ENCODE measurements around the gene FCHO1. TPM values are rescaled to one million over a fixed set of nuclear protein-coding genes. Genes with fewer than 3 reads are reported as not detected.

The FCHO1 gene
- total RNA-seq, 2 donors from 2014 or later, result 69.2 to 71.9 TPM

GRCh38 chr19:17724655-17725054, 26.6 kb upstream of the FCHO1 start:
- no peaks in the 10 kb centered on the region for H3K27me3 Mint-ChIP-seq
- peaks cover 5% of the 10 kb centered on the region for H3K36me3 Mint-ChIP-seq (ENCODE audit: low read depth)
- no peak overlapping the region for H3K27ac Mint-ChIP-seq
- no peak overlapping the region for H3K4me3 Mint-ChIP-seq
- DNase-seq, result no peak
- H3K9me3 ChIP-seq (ENCODE audit: control insufficient read depth, low read length, poor library complexity, severe bottlenecking), result no peaks in the 10 kb centered on the region
- peaks cover 26% of the 10 kb centered on the region for H3K4me1 Mint-ChIP-seq
- ATAC-seq, result no peak

DNA sequence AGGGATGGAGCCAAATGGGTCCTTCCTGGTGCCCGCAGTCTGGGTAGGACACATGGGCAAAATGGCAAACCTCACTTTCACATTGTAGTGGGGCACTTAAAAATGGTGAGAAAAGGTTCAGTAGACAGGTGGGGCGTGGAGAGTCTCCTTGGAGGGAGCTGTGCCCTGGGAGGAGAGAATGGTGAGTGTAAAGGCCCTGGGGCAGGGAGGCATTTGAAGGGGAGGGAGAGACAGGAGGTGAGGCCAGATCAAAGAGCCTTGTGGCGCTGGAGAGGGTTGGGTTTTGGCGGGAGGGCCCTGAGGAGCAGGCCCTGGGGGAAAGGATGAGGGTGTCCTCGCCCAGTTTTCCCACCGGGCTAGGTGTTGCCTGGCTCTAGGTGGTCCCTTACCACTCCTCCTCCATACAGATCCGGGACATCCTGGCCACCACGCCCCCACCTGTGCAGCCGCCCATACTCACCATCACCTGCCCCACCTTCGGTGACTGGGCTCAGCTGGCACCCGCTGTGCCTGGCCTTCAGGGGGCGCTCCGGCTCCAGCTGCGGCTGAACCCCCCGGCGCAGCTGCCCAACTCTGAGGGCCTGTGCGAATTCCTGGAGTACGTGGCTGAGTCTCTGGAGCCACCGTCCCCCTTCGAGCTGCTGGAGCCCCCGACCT, 25.7 kb upstream of the FCHO1 start:
- peaks cover 22% of the 10 kb centered on the region for H3K4me1 Mint-ChIP-seq
- H3K4me3 Mint-ChIP-seq, result no peak overlapping the region
- ATAC-seq (no peak), DNase-seq (no peak)
- no peaks in the 10 kb centered on the region for H3K9me3 ChIP-seq (ENCODE audit: control insufficient read depth, low read length, poor library complexity, severe bottlenecking)
- H3K27me3 Mint-ChIP-seq, result no peaks in the 10 kb centered on the region
- H3K36me3 Mint-ChIP-seq (ENCODE audit: low read depth), result peaks cover 5% of the 10 kb centered on the region
- H3K27ac Mint-ChIP-seq, result peak overlapping the region; percentile 78

GRCh38 chr19:17726136-17726741, 25.0 kb upstream of the FCHO1 start:
- no peak overlapping the region for H3K4me3 Mint-ChIP-seq
- no peak overlapping the region for H3K27ac Mint-ChIP-seq
- peaks cover 6% of the 10 kb centered on the region for H3K36me3 Mint-ChIP-seq (ENCODE audit: low read depth)
- peaks cover 17% of the 10 kb centered on the region for H3K4me1 Mint-ChIP-seq
- H3K9me3 ChIP-seq (ENCODE audit: control insufficient read depth, low read length, poor library complexity, severe bottlenecking), result no peaks in the 10 kb centered on the region
- no peak for DNase-seq
- ATAC-seq, result no peak
- no peaks in the 10 kb centered on the region for H3K27me3 Mint-ChIP-seq

- H3K27me3 Mint-ChIP-seq, result no peaks in the 10 kb centered on the region
These were observed 24.1 kb upstream of the FCHO1 start for GRCh38 chr19:17726964-17727773.

GRCh38 chr19:17727843-17728242, 23.4 kb upstream of the FCHO1 start:
- Mint-ChIP-seq H3K4me3 (no peak overlapping the region), H3K27ac (no peak overlapping the region), H3K36me3 (ENCODE audit: low read depth) (peaks cover 6% of the 10 kb centered on the region), H3K4me1 (peaks cover 19% of the 10 kb centered on the region), H3K27me3 (no peaks in the 10 kb centered on the region)
- no peaks in the 10 kb centered on the region for H3K9me3 ChIP-seq (ENCODE audit: control insufficient read depth, low read length, poor library complexity, severe bottlenecking)
- DNase-seq (no peak), ATAC-seq (no peak)

More at GRCh38 chr19:17726964-17727773, 24.1 kb upstream of the FCHO1 start:
- Mint-ChIP-seq H3K27ac (no peak overlapping the region), H3K4me3 (no peak overlapping the region), H3K36me3 (ENCODE audit: low read depth) (peaks cover 6% of the 10 kb centered on the region), H3K4me1 (peaks cover 18% of the 10 kb centered on the region)
- H3K9me3 ChIP-seq (ENCODE audit: control insufficient read depth, low read length, poor library complexity, severe bottlenecking), result no peaks in the 10 kb centered on the region
- ATAC-seq (no peak), DNase-seq (no peak)

- H3K4me3 Mint-ChIP-seq, result no peak overlapping the region
- DNase-seq (no peak), ATAC-seq (no peak)
- no peaks in the 10 kb centered on the region for H3K9me3 ChIP-seq (ENCODE audit: control insufficient read depth, low read length, poor library complexity, severe bottlenecking)
- no peaks in the 10 kb centered on the region for H3K27me3 Mint-ChIP-seq
- no peak overlapping the region for H3K27ac Mint-ChIP-seq
- peaks cover 5% of the 10 kb centered on the region for H3K36me3 Mint-ChIP-seq (ENCODE audit: low read depth)
- peaks cover 24% of the 10 kb centered on the region for H3K4me1 Mint-ChIP-seq
These were observed 18.1 kb upstream of the FCHO1 start for GRCh38 chr19:17733127-17733526.

- H3K27me3 Mint-ChIP-seq, result no peaks in the 10 kb centered on the region
- H3K9me3 ChIP-seq (ENCODE audit: control insufficient read depth, low read length, poor library complexity, severe bottlenecking), result no peaks in the 10 kb centered on the region
- H3K27ac Mint-ChIP-seq, result no peak overlapping the region
- DNase-seq, result no peak
- H3K36me3 Mint-ChIP-seq (ENCODE audit: low read depth), result peaks cover 5% of the 10 kb centered on the region
- peaks cover 22% of the 10 kb centered on the region for H3K4me1 Mint-ChIP-seq
- H3K4me3 Mint-ChIP-seq, result no peak overlapping the region
- no peak for ATAC-seq
These were observed 17.1 kb upstream of the FCHO1 start for GRCh38 chr19:17734146-17734545.

- Mint-ChIP-seq H3K4me1 (peaks cover 18% of the 10 kb centered on the region), H3K27ac (no peak overlapping the region), H3K4me3 (no peak overlapping the region), H3K27me3 (no peaks in the 10 kb centered on the region), H3K36me3 (ENCODE audit: low read depth) (peaks cover 5% of the 10 kb centered on the region)
- DNase-seq, result no peak
- H3K9me3 ChIP-seq (ENCODE audit: control insufficient read depth, low read length, poor library complexity, severe bottlenecking), result no peaks in the 10 kb centered on the region
- ATAC-seq, result no peak
These were observed 15.9 kb upstream of the FCHO1 start for GRCh38 chr19:17735410-17735809.

- H3K27ac Mint-ChIP-seq, result no peak overlapping the region
- ATAC-seq (no peak), DNase-seq (no peak)
- H3K27me3 Mint-ChIP-seq, result no peaks in the 10 kb centered on the region
- peaks cover 11% of the 10 kb centered on the region for H3K4me1 Mint-ChIP-seq
- H3K36me3 Mint-ChIP-seq (ENCODE audit: low read depth), result peaks cover 2% of the 10 kb centered on the region
- H3K9me3 ChIP-seq (ENCODE audit: control insufficient read depth, low read length, poor library complexity, severe bottlenecking), result no peaks in the 10 kb centered on the region
- H3K4me3 Mint-ChIP-seq, result no peak overlapping the region
These were observed 13.6 kb upstream of the FCHO1 start for GRCh38 chr19:17737690-17738153.

DNA sequence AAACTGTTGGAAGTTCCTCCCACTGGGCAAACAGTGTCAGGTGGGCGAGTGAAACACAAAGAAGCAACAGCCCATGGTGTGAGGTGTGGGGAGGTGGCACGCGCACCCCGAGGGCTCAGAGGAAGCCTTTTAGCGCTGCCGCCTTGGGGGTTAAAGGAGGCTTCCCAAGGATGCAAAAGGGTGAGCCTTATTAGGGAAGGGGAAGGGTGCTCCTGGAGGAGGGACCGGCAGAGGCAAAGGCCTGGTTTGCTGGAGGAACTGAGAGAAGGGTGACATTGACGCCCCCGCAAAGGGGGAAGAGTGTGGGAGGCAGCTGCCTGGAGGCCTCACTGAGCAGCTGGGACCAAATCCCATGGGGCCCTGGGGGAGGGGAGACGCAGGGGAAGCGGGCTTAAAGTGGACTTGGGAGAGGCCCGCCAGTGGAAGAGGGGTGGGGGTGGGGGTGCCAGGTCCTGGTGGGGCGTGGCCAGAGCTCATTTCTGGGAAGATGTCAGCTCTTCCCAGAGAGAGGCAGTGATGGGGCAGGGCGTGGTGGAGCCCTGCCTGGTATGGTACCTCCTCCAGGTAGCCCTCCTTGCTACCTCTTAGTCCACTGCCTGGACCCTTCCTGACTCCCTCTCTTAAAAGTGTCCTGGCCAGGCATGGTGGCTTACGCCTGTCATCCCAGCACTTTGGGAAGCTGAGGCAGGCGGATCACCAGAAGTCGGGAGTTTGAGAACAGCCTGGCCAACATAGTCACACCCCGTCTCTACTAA, 12.0 kb upstream of the FCHO1 start:
- no peaks in the 10 kb centered on the region for H3K27me3 Mint-ChIP-seq

GRCh38 chr19:17741456-17741855, 9.8 kb upstream of the FCHO1 start:
- no peaks in the 10 kb centered on the region for H3K27me3 Mint-ChIP-seq
- no peaks in the 10 kb centered on the region for H3K36me3 Mint-ChIP-seq (ENCODE audit: low read depth)
- H3K27ac Mint-ChIP-seq, result peak overlapping the region; percentile 34

More for the DNA sequence above, 12.0 kb upstream of the FCHO1 start:
- Mint-ChIP-seq H3K36me3 (ENCODE audit: low read depth) (no peaks in the 10 kb centered on the region), H3K4me3 (no peak overlapping the region), H3K27ac (no peak overlapping the region), H3K4me1 (peaks cover 8% of the 10 kb centered on the region)
- DNase-seq (no peak), ATAC-seq (no peak)
- H3K9me3 ChIP-seq (ENCODE audit: control insufficient read depth, low read length, poor library complexity, severe bottlenecking), result no peaks in the 10 kb centered on the region

DNA sequence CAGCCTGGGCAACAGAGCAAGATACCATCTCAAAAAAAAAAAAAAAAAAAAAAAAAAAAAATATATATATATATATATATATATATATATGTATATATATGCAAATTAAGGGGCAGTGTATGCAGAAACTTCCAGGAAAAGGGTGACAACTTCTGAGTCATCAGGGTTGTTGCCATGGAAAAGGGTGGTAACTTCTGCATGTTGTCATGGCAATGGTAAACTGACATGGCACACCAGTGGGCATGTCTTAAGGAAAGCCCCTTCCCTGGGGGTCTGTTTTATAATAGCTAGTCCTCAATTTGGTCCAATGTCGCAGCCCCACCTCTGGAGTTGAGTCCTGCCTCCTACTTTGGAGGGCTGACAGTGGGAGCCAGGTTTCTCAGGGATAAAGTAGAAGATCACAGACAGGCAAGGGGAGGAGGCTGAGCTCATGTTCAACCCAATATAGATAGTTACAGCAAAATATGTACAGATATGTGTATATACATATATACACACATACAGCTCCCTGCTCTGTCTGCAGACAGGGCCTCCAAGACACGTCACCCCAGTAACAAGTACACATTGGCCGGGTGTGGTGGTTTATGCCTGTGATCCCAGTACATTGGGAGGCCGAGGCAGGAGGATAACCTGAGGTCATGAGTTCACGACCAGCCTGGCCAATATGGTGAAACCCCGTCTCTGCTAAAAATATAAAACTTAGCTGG, 7.2 kb upstream of the FCHO1 start:
- H3K27ac Mint-ChIP-seq, result no peak overlapping the region
- no peaks in the 10 kb centered on the region for H3K27me3 Mint-ChIP-seq
- no peak for DNase-seq

More at GRCh38 chr19:17741456-17741855, 9.8 kb upstream of the FCHO1 start:
- H3K4me3 Mint-ChIP-seq, result no peak overlapping the region
- peaks cover 11% of the 10 kb centered on the region for H3K4me1 Mint-ChIP-seq
- ATAC-seq (no peak), DNase-seq (no peak)
- no peaks in the 10 kb centered on the region for H3K9me3 ChIP-seq (ENCODE audit: control insufficient read depth, low read length, poor library complexity, severe bottlenecking)

More for the DNA sequence above, 7.2 kb upstream of the FCHO1 start:
- no peaks in the 10 kb centered on the region for H3K36me3 Mint-ChIP-seq (ENCODE audit: low read depth)
- no peaks in the 10 kb centered on the region for H3K9me3 ChIP-seq (ENCODE audit: control insufficient read depth, low read length, poor library complexity, severe bottlenecking)
- H3K4me1 Mint-ChIP-seq, result peaks cover 23% of the 10 kb centered on the region
- no peak overlapping the region for H3K4me3 Mint-ChIP-seq
- ATAC-seq, result no peak
